Kidney glomerular epithelial cell (primary cell): ENCODE measurements around the gene SP100.
"Not testable (repeated sequence)": the region's sequence is repeated elsewhere in the genome, so short reads cannot be mapped to it uniquely, and the experiment has no call there.

Experiments used
- DNase-seq: peaks from one replicate; lab custom pipeline; 2025; lab: John Stamatoyannopoulos, UW

SP100 gene

GRCh38 chr2:230416061-230416721, at the start of gene SP100:
Gene SP100 (plus strand): TSS chr2:230416201. CDS start chr2:230416297, 96 bp downstream.
- peak; percentile 74 for DNase-seq

GRCh38 chr2:230382108-230382507, 33.9 kb upstream of the SP100 start:
- DNase-seq: no peak

GRCh38 chr2:230383453-230383852, 32.5 kb upstream of the SP100 start:
- no peak for DNase-seq

DNA sequence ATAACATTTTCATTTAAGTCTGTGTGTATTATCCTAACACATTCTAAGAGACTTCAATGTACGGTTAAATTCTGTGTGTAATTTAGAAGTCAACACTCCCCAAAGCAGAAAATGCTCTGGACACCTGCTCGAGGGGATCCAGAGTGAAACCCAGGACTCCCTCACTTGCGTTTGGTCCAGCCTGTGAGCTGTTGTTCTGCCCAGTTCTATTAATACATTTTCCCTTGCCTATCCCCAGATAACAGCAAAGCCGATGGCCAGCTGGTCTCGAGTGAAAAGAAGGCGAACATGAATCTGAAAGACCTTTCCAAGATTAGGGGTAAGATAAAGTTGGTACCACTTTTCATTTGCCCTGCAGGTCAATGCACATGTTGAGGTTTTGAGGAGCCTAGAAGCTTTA, 31.0 kb upstream of the SP100 start:
- no peak for DNase-seq

- DNase-seq: no peak
These were observed 21.7 kb upstream of the SP100 start for GRCh38 chr2:230394301-230394700.

DNA sequence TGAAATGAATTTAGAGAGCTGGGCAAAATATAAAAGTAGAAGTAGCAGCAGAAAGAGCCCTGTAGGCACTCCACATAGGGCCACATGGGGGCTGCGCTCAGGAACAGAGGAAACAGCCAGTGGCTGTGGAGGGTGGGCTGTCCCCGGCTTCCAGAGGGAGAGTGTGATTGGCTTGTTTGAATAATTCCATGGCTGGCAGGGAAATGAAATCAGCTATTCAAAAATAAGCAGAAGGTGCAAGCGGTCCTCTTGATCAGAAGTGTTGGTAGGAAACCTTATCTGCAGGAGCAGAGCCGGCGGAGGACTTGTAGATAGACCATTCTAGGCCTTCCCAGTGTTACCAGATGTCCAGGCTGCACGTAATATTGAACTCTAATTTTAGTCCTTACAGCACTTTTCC, 17.3 kb upstream of the SP100 start:
- DNase-seq: not testable (repeated sequence)

DNA sequence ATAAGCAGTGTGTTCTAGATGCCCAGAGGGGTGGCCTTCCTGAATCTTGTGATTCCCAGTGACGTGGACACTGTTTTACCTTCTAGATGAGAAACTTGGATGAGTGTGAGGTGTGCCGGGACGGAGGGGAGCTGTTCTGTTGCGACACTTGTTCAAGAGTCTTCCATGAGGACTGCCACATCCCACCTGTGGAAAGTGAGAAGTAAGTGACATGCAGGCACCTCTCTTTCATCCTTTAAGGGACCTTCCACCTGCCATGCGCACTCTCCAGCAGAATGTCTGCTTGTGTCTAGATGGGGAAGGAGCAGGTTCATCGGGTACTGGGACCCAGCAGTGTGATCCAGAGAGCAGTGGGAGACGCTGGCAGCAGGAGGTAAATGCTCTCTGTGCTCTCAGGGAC, 16.0 kb upstream of the SP100 start:
- no peak for DNase-seq

GRCh38 chr2:230400454-230400853, 15.5 kb upstream of the SP100 start:
- no peak for DNase-seq

GRCh38 chr2:230401026-230401425, 15.0 kb upstream of the SP100 start:
- DNase-seq: not testable (repeated sequence)

DNA sequence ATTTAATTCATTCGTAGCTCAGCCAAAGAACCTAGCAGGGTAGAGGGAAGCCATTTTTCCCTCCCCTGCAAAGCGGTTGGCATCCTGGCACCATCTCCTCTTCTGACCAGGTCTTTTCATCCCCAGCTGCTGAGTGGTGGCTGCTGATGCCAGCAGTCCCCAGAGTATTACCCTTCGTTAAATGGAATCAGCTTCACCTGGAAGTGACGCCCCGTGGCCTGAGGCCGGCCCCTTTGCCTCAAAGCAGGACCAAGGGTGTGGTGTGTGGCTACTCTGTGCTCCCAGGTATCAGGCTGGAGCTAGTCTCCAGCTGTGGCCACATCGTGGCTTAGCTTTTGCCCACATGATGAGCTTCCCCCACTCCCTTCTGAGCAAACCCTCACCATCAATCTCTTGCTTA, 12.3 kb upstream of the SP100 start:
- no peak for DNase-seq

DNA sequence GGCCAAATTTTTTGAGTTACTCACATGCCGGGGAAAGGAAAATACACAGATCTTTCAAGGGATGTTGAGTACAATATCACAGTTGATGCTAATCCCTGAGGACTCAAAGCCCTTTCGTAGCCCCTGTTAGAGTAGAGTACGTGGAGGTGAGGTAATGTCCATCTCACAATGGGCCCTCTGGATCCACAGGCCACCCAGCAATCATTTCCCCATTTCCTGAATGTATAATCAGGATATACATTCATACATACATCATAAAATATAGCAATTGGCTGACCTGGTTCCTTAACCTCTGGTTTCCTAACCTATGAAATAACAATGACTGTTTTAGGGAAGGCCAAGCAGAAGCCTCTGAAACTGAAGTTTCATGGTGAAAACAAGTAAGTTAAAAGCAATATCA, 10.2 kb upstream of the SP100 start:
- no peak for DNase-seq

GRCh38 chr2:230408244-230408842, 7.7 kb upstream of the SP100 start:
- DNase-seq: no peak

DNA sequence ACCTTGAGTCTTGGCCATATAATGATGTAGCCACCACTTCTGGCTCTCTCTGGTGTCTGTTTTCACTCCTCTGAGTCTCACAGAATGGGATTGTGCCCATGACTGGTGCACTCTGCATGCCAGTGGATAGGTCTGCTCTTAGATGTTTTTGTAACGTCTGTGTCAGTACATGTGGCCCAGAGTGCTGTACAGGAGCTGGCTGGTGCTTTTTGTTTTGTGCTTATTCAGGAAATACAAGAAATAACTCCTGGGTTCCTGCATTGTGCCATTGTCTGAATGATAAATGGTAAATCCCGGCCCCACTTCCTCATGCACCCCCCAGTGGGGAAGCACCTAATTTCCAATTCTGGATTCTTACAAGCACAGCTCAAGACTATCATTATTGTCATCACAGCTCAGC, 6.7 kb upstream of the SP100 start:
- not testable (repeated sequence) for DNase-seq

DNA sequence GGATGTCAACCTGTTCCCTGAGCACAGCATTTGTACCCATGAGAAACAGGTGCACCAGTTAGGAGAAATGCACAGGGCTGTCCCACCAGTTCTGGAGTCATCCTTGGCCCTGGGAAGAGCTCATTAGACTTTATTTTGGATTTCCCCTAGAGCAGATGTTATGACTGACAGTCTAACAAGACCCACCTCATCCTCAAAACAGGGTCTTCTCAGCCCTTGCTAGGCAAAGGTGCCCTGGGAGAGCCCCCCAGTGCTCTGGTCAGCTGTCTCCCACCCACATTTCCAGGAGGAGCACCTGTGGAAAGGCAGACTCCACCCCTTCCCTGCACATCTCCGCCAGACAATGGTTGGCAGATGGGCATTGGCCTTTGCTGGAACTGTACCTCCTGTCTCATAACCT, 5.7 kb upstream of the SP100 start:
- DNase-seq: no peak

GRCh38 chr2:230410861-230411569, 5.0 kb upstream of the SP100 start:
- no peak for DNase-seq

DNA sequence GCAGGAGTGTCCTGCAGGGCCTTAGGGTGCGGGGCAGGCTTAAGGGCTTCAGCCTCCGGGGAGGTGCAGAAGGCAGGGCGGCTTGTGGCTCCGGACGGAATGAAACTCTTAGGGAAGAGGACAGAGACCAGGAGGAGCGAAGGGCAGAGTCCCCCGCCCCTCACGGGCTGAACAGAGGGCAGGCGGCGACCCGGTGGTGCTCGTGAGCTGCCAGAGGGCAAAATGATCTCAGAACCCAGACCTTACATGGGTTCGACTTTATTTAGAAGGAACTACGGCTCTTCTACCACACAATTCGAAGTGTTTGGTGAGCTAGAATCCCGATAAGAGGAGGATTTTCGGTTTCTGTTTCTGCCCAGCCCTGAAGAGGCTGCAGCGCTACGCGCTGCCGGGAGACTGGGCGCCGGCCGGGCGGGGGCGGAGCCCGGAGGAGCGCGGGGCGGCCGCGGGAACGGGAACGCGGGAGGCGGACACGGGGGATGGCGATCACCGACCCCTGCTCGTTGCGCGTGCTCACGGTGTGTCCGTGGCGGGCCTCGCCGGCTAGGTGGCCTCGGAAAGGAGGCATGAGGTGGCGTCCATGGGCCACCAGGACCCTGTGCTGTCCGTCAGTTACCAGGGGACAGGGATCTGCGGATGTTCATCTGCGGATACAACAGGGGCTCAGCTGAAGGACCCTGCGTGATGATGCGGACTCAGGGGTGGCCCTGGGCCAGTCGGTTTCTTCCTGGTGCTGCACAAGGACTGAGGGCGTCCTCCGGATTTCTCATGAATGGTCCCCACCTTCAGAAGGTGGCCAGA, 4.2 kb upstream of the SP100 start:
- DNase-seq: peak; percentile 45

- DNase-seq: no peak
These were observed 3.7 kb upstream of the SP100 start for GRCh38 chr2:230412371-230412711.

- no peak for DNase-seq
These were observed 3.2 kb upstream of the SP100 start for GRCh38 chr2:230412846-230413245.

DNA sequence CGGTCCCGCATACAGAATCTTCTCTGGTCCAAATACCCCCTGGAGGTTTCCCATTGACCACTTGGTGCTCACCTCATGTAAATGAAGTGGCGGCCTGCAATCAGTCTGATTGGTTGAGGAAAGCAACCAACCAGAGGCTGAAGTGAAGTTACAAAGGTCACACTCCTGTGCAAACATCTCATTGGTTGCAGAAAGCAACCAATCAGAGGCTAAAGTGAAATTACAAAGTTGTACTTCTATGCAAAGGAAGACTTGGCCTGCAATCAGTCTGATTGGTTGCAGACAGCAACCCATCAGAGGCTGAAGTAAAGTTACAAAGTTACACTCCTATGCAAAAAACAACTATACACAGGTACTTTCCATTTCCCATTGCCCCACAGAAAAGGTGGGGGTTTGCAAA, 2.5 kb upstream of the SP100 start:
- no peak for DNase-seq

GRCh38 chr2:230414302-230414701, 1.7 kb upstream of the SP100 start:
- DNase-seq: no peak

DNA sequence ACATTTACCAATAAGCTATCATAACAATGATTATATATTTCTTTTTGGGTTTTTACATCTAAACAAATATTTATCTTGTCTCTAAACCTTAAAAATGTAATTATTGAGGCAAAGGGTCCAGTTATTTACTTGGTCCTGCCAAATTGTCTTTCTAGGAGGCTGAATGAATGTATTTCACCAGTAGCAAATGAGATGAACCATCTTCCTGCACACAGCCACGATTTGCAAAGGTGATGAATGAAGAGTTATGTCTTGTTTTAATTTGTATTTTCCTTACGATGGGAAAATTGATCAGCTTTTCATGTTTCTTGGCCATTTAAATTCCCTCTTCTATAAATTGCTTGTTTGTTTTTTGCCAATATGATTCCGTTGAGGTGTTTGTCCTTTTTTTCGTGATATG, 1.4 kb downstream of the SP100 start:
- no peak for DNase-seq

DNA sequence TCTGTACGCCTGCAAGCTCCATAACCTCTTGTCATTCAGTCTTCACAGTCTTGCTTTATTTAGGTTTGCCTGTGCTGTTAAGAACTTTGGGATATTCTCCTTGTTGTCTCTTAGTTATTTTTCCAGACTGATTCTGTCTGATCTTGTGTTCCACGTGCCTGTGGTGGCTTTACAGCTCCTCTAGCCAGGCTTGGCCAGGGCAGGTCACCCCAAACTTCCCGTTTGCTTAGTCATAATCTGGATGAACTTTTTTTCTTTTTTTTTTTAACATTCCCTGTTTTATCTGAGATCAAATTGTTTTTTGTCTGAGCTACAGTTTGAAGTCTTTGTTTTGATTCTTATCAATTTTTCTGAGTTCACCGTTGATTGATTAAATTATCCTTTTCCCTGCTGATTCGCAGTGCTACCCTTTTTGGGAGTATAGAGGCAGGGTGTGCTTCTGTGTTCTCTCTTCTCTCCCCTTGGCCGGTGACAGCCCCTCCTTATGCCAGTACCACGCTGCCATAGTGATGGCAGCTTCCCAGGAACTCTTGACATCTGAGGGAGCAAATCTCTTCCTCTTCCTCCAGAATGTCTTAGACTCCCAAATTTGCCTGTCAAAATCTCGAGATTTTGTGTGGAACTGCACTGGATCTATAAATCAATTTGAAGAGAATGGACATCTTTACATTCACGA, 2.5 kb downstream of the SP100 start:
- no peak for DNase-seq
